Upper lobe of right lung (tissue), 1 donor: Measurements from ENCODE around the gene RNF223. TPM values are rescaled to one million over a fixed set of nuclear protein-coding genes. Genes with fewer than 3 reads are reported as not detected.
"Not testable (repeated sequence)": the region's sequence is repeated elsewhere in the genome, so short reads cannot be mapped to it uniquely, and the experiment has no call there.

Experiments used
- ATAC-seq: fragments of 200-7000 bp; cut with Tn5 transposase; one replicate; pipeline ENCODE4 v1.9.1; 2020; ENCODE audit warnings: mild to moderate bottlenecking, moderate library complexity
- DNase-seq: peaks from one replicate; pipeline ENCODE4 v3.0.0-alpha.2; 2020
- H3K27ac ChIP-seq: fragments of 200-600 bp; one replicate; pipeline ENCODE4 v1.8.0; 2022
- H3K27me3 ChIP-seq: fragments of 200-600 bp; one replicate; pipeline ENCODE4 v1.8.0; 2022; ENCODE audit warnings: mild to moderate bottlenecking
- H3K36me3 ChIP-seq: fragments of 200-600 bp; one replicate; pipeline ENCODE4 v1.8.0; 2022
- H3K4me1 ChIP-seq: fragments of 200-600 bp; one replicate; pipeline ENCODE4 v1.8.0; 2022
- H3K4me3 ChIP-seq: fragments of 200-600 bp; one replicate; pipeline ENCODE4 v1.8.0; 2022; ENCODE audit warnings: mild to moderate bottlenecking
- H3K9me3 ChIP-seq: fragments of 200-600 bp; one replicate; pipeline ENCODE4 v1.8.0; 2022
- intact Hi-C: fragments of 100-400 bp; cut with DNase I; formaldehyde crosslinking; loops from one replicate; pipeline ENCODE4 v1.11.0; 2022
- total RNA-seq: library from RNA; stranded (reverse); fragmentation: NEBNext Ultra II Directional; extraction: Animal tissue kit (Norgen Biotek cat#: 25700); gene quantifications from one replicate; pipeline ENCODE4 v1.2.1, GENCODE V29; 2021
- TF ChIP-seq, protein P1 (sequence below): fragments of 200-600 bp; IDR thresholded peaks from one replicate; pipeline ENCODE4 v1.8.0; 2022; ENCODE audit warnings: antibody characterized with exemption
- donor health status: DM: no; HTN: yes; CAD: no; lungs with severe emphysema.

The RNF223 gene
- total RNA-seq, 1 donor from 2014 or later = 0.55 TPM

DNA sequence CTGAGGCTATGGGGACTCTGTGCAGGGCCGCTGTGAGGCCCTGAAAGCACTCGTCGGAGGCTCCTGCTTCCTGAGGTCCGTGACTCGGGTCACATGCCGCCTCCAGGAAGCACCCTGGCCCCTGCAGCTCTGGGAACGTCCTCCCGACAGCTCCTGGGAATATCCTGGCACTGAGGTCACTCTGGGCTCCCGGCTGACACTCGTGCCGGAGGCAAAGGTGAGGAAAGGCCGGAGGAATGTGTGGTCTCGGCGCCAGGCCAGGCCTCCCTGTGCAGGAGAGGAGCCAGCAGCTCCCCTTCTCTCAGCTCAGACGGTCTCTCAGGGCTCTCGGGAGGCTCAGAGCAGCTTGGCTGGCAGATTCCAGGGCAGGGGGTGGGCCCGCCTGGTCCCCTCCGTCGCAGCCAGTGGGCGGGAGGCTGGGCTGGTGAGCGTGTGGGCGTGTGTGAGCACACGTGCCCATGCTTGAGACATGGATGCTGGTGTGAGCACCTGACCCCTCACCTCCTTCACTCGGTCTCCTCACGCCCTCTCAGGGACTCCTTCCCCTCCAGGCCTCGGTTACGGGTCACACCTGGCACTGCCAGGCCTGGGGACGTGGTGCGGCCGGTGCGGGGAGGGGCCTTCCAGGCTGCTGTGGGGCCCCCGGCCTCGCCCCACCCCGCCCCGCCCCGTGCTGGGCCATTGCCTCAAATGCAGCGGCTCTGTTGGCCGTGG lies 5.5 kb upstream of the RNF223 start:
- DNase-seq (peak; percentile 91), ATAC-seq (peak; percentile 83)
- Histone ChIP-seq H3K4me1 (peaks cover 9% of the 10 kb centered on the region), H3K36me3 (no peaks in the 10 kb centered on the region), H3K9me3 (no peaks in the 10 kb centered on the region), H3K27ac (peak overlapping the region; percentile 70), H3K27me3 (peaks cover 9% of the 10 kb centered on the region), H3K4me3 (peak overlapping the region; percentile 39)
- intact Hi-C loops = no loop called here
- TF ChIP-seq, protein P1, sequence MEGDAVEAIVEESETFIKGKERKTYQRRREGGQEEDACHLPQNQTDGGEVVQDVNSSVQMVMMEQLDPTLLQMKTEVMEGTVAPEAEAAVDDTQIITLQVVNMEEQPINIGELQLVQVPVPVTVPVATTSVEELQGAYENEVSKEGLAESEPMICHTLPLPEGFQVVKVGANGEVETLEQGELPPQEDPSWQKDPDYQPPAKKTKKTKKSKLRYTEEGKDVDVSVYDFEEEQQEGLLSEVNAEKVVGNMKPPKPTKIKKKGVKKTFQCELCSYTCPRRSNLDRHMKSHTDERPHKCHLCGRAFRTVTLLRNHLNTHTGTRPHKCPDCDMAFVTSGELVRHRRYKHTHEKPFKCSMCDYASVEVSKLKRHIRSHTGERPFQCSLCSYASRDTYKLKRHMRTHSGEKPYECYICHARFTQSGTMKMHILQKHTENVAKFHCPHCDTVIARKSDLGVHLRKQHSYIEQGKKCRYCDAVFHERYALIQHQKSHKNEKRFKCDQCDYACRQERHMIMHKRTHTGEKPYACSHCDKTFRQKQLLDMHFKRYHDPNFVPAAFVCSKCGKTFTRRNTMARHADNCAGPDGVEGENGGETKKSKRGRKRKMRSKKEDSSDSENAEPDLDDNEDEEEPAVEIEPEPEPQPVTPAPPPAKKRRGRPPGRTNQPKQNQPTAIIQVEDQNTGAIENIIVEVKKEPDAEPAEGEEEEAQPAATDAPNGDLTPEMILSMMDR = no peak

DNA sequence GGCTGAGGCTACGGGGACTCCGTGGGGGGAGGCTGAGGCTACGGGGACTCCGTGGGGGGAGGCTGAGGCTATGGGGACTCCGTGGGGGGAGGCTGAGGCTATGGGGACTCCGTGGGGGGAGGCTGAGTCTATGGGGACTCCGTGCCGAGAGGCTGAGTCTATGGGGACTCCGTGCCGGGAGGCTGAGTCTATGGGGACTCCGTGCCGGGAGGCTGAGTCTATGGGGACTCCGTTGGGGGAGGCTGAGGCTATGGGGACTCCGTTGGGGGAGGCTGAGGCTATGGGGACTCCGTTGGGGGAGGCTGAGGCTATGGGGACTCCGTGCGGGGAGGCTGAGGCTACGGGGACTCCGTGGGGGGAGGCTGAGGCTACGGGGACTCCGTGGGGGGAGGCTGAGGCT lies 3.3 kb upstream of the RNF223 start:
- H3K9me3 ChIP-seq, H3K36me3 ChIP-seq, DNase-seq, intact Hi-C loops, H3K4me1 ChIP-seq, ATAC-seq, H3K4me3 ChIP-seq, H3K27ac ChIP-seq: not testable (repeated sequence)
- H3K27me3 ChIP-seq = peaks cover 12% of the 10 kb centered on the region

- intact Hi-C loops = no loop called here
- no peak overlapping the region for H3K27ac ChIP-seq
- H3K4me3 ChIP-seq = no peak overlapping the region
- TF ChIP-seq, protein P1 = no peak
- H3K9me3 ChIP-seq = no peaks in the 10 kb centered on the region
- DNase-seq (peak; percentile 61), ATAC-seq (no peak)
- H3K36me3 ChIP-seq = no peaks in the 10 kb centered on the region
- H3K4me1 ChIP-seq = peaks cover 9% of the 10 kb centered on the region
- peaks cover 17% of the 10 kb centered on the region for H3K27me3 ChIP-seq
Observed at GRCh38 chr1:1075148-1075935, 1.2 kb upstream of the RNF223 start.

- H3K27ac ChIP-seq = no peak overlapping the region
- intact Hi-C loops = no loop called here
Observed at GRCh38 chr1:1074631-1075147, 583 bp upstream of the RNF223 start.

DNA sequence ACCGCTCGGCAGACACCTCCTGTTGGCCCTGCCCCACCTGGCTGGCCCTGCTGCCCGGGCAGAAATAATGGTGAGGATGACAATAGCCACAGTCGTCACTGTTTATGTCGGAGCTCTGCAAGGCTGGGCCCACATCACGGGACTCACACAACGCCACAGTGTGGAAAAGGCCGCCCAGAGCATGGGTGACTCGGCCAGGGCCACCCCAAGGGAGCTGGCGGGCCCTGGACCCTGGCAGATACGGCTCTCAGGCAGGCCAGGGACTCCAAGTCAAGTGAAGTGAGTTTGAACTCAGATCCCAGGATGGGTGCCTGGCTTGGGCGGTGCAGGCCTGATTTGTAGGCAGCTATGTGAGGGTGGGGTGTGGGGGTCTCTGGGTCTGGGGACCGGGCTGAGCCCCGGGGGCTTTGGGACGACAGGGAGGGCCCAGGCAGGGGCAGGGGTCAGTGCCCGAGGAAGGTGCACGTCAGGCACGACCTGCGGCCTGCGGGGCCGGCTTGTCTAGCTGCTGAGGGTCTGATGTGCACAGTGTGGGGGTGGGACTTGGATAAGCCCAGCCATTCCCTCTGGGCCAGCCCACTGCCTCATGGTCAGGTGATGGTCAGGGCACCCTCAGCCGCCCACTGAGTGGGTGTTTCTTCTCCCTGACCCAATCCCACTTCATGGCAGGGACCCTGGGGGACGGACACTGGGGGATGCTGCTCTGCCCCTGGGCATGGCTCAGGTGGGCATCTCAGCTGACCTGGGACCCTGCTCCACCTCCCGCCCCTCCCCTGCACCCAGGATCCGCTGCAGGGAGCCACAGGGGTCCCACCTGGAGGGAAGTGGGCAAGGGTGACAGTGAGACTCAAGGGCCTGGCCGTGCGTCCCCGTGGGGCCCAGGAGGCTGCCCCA lies 1.0 kb downstream of the RNF223 start:
- H3K4me3 ChIP-seq = no peak overlapping the region
- no peaks in the 10 kb centered on the region for H3K9me3 ChIP-seq
- peaks cover 29% of the 10 kb centered on the region for H3K27me3 ChIP-seq
- peak; percentile 61 for DNase-seq
- no peak overlapping the region for H3K27ac ChIP-seq
- H3K36me3 ChIP-seq = no peaks in the 10 kb centered on the region
- ATAC-seq = no peak
- intact Hi-C loops = no loop called here
- TF ChIP-seq, protein P1 = no peak
- peaks cover 6% of the 10 kb centered on the region for H3K4me1 ChIP-seq

More at GRCh38 chr1:1074631-1075147, 583 bp upstream of the RNF223 start:
- ATAC-seq = no peak
- peak; percentile 63 for DNase-seq
- TF ChIP-seq, protein P1 = no peak
- Histone ChIP-seq H3K36me3 (no peaks in the 10 kb centered on the region), H3K27me3 (peaks cover 21% of the 10 kb centered on the region), H3K9me3 (no peaks in the 10 kb centered on the region), H3K4me3 (no peak overlapping the region), H3K4me1 (peaks cover 6% of the 10 kb centered on the region)
